Measurements from ENCODE around the gene NME3. TPM values are rescaled to one million over a fixed set of nuclear protein-coding genes. Genes with fewer than 3 reads are reported as not detected.
"Not testable (repeated sequence)": the region's sequence is repeated elsewhere in the genome, so short reads cannot be mapped to it uniquely, and the experiment has no call there.

NME3 gene
- total RNA-seq, 2 experiments from 2014 or later: 23.7 to 43.6 TPM

- CTCF ChIA-PET: no interaction called here
- peak; percentile 85 for DNase-seq
- Mint-ChIP-seq H3K4me1 (peaks cover 10% of the 10 kb centered on the region), H3K27me3 (no peaks in the 10 kb centered on the region), H3K9me3 (ENCODE audit: low read depth) (no peaks in the 10 kb centered on the region), H3K4me3 (no peak overlapping the region), H3K36me3 (ENCODE audit: low read depth) (peaks cover 11% of the 10 kb centered on the region), H3K27ac (peak overlapping the region; percentile 65)
- intact Hi-C loops (cut with DNase I, micrococcal nuclease): loop anchor here in 1 of 2 experiments (1.0 kb wide), 1 partner anchor 117 kb away; no protein-coding TSS in a partner anchor
- POLR2A ChIA-PET: no interaction called here
- ATAC-seq: peak; percentile 96
Observed at GRCh38 chr16:1812732-1813163, 41.4 kb upstream of the NME3 start.

DNA sequence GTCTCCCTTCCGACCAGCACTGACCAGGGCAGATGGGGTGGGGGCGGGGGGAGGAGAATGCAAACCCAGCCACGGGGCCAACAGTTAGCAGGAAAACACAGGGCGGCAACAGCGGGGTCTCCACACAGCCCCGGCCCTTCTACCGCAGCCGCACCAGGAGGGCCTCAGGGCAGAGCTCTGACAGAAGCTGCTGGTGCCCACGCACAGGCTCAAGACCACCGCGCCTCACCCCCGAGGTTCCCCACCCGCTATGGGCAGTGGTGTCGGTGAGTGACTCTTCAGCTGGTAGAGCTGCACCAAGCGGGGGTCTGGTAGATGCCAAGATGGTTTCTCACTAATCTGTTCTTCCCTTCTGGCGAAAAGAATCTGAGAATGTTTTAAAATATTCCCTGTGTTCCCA is 39.2 kb upstream of the NME3 start:
- no peak overlapping the region for H3K4me3 Mint-ChIP-seq
- DNase-seq: no peak
- peaks cover 27% of the 10 kb centered on the region for H3K36me3 Mint-ChIP-seq (ENCODE audit: low read depth)
- no peak overlapping the region for H3K27ac Mint-ChIP-seq
- CTCF ChIA-PET: no interaction called here
- POLR2A ChIA-PET: no interaction called here
- H3K27me3 Mint-ChIP-seq: no peaks in the 10 kb centered on the region
- ATAC-seq: no peak
- H3K9me3 Mint-ChIP-seq (ENCODE audit: low read depth): no peaks in the 10 kb centered on the region
- peaks cover 10% of the 10 kb centered on the region for H3K4me1 Mint-ChIP-seq
- intact Hi-C loops (cut with DNase I, micrococcal nuclease): no loop called here

DNA sequence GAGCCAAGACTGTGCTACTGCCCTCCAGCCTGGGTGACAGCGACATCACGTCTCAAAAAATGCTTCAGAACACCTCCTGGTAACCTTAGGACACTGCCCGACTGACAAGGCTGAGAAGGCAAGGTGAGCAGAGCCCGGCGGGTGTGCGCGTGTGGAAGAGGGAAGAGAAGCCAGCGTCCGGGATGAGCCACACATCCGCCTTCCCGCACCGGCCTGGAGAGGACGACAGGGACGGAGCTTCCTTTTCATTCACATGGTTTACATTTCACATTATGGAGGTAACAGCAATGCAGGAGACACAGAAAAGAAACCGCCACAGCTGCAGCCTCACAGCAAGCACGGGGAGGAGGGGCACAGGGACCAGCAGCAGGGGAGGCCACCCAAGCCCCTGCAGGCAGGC is 38.8 kb upstream of the NME3 start:
- ATAC-seq (no peak), DNase-seq (no peak)
- H3K36me3 Mint-ChIP-seq (ENCODE audit: low read depth): peaks cover 27% of the 10 kb centered on the region
- no peaks in the 10 kb centered on the region for H3K27me3 Mint-ChIP-seq
- ChIA-PET CTCF (no interaction called here), POLR2A (no interaction called here)
- intact Hi-C loops (cut with DNase I, micrococcal nuclease): no loop called here
- H3K27ac Mint-ChIP-seq: no peak overlapping the region
- no peaks in the 10 kb centered on the region for H3K9me3 Mint-ChIP-seq (ENCODE audit: low read depth)
- peaks cover 10% of the 10 kb centered on the region for H3K4me1 Mint-ChIP-seq
- H3K4me3 Mint-ChIP-seq: no peak overlapping the region

- intact Hi-C loops (cut with DNase I, micrococcal nuclease): loop anchor here in 1 of 2 experiments (10.0 kb wide), 1 partner anchor 785 kb away; no protein-coding TSS in a partner anchor
- Mint-ChIP-seq H3K27ac (no peak overlapping the region), H3K36me3 (ENCODE audit: low read depth) (peaks cover 26% of the 10 kb centered on the region), H3K4me1 (peaks cover 10% of the 10 kb centered on the region), H3K27me3 (no peaks in the 10 kb centered on the region), H3K9me3 (ENCODE audit: low read depth) (no peaks in the 10 kb centered on the region), H3K4me3 (no peak overlapping the region)
- ChIA-PET POLR2A (no interaction called here), CTCF (no interaction called here)
- ATAC-seq (no peak), DNase-seq (no peak)
Observed at GRCh38 chr16:1809281-1809801, 38.0 kb upstream of the NME3 start.

DNA sequence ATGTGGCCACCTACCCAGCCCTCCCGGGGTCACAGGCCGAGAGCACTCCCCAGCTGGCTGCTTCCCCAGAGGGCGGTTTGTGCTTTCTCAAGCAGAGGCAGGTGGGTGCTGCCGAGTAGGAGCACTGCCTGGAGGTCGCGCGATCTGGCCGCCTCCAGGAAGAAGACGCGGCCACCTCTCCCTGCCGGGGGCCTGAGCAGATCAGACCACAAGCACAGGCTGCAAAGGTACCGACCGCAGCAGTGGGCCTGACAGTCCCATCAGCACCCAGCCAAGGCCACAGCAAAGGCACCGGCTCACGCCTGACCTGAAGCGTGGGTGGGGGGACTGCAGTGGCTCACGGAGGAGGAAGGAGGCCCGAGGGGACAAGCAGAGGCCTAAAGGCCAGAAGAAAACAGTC is 37.3 kb upstream of the NME3 start:
- Mint-ChIP-seq H3K27me3 (no peaks in the 10 kb centered on the region), H3K27ac (no peak overlapping the region), H3K4me1 (peaks cover 10% of the 10 kb centered on the region), H3K4me3 (no peak overlapping the region), H3K9me3 (ENCODE audit: low read depth) (no peaks in the 10 kb centered on the region), H3K36me3 (ENCODE audit: low read depth) (peaks cover 24% of the 10 kb centered on the region)
- CTCF ChIA-PET: no interaction called here
- DNase-seq (no peak), ATAC-seq (no peak)
- POLR2A ChIA-PET: no interaction called here
- intact Hi-C loops (cut with DNase I, micrococcal nuclease): loop anchor here in 1 of 2 experiments (10.0 kb wide), 1 partner anchor 784 kb away; no protein-coding TSS in a partner anchor

DNA sequence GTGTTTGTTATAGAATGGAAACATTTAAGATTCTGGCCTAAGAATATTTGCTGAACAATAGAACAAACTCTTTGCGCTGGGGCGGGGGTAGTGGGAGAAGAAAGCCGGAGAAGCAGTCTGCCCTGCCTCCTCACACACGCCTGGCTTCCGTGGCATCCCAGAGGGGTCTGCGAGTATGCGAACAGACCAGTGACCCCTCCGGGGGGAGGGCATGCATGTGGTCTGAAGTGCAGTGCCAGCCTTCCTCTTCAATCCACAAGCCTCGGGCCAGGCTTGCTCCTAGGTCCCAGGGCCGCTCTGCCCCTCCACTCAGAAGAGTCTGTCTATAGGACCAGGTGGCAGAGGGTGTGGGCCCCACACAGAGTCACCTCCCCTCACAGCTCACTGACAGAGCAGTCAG is 36.3 kb upstream of the NME3 start:
- intact Hi-C loops (cut with DNase I, micrococcal nuclease): loop anchor here in 1 of 2 experiments (10.0 kb wide), 1 partner anchor 783 kb away; no protein-coding TSS in a partner anchor
- Mint-ChIP-seq H3K27me3 (no peaks in the 10 kb centered on the region), H3K36me3 (ENCODE audit: low read depth) (peaks cover 23% of the 10 kb centered on the region), H3K4me1 (peaks cover 3% of the 10 kb centered on the region), H3K4me3 (no peak overlapping the region), H3K9me3 (ENCODE audit: low read depth) (no peaks in the 10 kb centered on the region), H3K27ac (no peak overlapping the region)
- POLR2A ChIA-PET: no interaction called here
- CTCF ChIA-PET: no interaction called here
- ATAC-seq: no peak
- DNase-seq: no peak

GRCh38 chr16:1800701-1801100 is 29.4 kb upstream of the NME3 start:
- peaks cover 31% of the 10 kb centered on the region for H3K36me3 Mint-ChIP-seq (ENCODE audit: low read depth)
- peaks cover 10% of the 10 kb centered on the region for H3K9me3 Mint-ChIP-seq (ENCODE audit: low read depth)
- H3K27me3 Mint-ChIP-seq: no peaks in the 10 kb centered on the region
- no peak for DNase-seq
- ChIA-PET POLR2A (no interaction called here), CTCF (interaction anchor here (1.1 kb wide), 1 partner anchor 14 kb away, joined by 3 read pairs; no protein-coding TSS in a partner anchor)
- H3K4me3 Mint-ChIP-seq: no peak overlapping the region
- no peak for ATAC-seq
- no peaks in the 10 kb centered on the region for H3K4me1 Mint-ChIP-seq
- intact Hi-C loops (cut with DNase I, micrococcal nuclease): loop anchor here in 1 of 2 experiments (10.0 kb wide), 1 partner anchor 776 kb away; no protein-coding TSS in a partner anchor
- no peak overlapping the region for H3K27ac Mint-ChIP-seq

DNA sequence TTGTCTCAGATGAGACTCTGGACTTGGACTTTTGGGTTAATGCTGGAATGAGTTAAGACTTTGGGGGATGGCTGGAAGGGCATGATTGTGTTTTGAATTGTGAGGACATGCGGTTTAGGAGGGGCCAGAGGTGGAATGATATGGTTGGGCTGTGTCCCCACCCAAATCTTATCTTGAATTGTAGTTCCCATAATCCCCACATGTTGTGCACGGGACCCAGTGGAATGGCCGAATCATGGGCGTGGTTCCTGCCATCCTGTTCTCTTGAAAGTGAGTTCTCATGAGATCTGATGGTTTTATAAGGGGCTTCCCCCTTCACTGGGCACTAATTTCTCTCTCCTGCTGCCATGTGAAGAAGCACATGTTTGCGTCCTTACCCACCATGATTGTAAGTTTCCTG is 27.9 kb upstream of the NME3 start:
- CTCF ChIA-PET; H3K4me1 Mint-ChIP-seq; POLR2A ChIA-PET; intact Hi-C loops (cut with DNase I, micrococcal nuclease); H3K9me3 Mint-ChIP-seq (ENCODE audit: low read depth); H3K4me3 Mint-ChIP-seq; H3K27ac Mint-ChIP-seq; ATAC-seq; H3K27me3 Mint-ChIP-seq; DNase-seq: not testable (repeated sequence)
- peaks cover 24% of the 10 kb centered on the region for H3K36me3 Mint-ChIP-seq (ENCODE audit: low read depth)

DNA sequence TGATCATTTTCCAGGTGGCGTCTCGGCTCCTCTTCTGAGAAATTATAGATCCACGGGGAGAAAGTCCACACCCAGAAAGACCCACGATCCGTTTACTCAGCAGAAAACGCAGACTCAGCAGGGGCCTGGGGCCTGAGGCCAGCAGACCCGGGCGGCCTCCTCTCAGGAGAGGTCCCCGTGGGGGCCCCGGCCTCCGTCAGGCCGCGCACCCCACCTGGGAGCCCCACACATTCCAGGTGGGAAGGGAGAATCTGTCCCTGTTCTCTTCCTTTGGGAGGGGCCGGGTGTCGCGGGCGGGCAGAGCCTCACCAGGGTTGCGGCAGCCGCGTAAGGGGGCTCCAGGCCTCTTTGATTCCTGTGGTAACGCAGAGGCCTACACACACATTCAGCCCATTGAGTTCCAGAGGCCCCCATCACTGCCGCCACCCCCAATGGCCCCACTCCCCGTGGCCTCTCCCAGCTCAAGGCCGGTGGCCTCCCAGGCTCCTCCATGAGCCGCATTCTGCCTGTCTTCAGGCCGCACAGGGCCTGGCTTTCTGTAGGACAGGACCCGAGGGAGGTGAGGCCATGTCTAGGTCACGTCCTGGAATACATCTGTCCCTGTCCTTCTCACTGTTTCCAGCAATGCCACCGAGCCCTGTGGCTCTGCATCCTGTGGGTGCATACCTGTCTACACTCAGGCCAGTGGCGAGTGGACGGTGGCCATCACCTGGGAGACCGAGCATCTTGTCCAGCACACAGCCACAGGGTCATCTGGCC is 23.7 kb upstream of the NME3 start:
- POLR2A ChIA-PET: no interaction called here
- CTCF ChIA-PET: no interaction called here
- no peak for DNase-seq
- intact Hi-C loops (cut with DNase I, micrococcal nuclease): no loop called here
- Mint-ChIP-seq H3K4me1 (no peaks in the 10 kb centered on the region), H3K27me3 (no peaks in the 10 kb centered on the region), H3K36me3 (ENCODE audit: low read depth) (peaks cover 20% of the 10 kb centered on the region), H3K27ac (no peak overlapping the region), H3K4me3 (no peak overlapping the region), H3K9me3 (ENCODE audit: low read depth) (peaks cover 8% of the 10 kb centered on the region)
- ATAC-seq: no peak

DNA sequence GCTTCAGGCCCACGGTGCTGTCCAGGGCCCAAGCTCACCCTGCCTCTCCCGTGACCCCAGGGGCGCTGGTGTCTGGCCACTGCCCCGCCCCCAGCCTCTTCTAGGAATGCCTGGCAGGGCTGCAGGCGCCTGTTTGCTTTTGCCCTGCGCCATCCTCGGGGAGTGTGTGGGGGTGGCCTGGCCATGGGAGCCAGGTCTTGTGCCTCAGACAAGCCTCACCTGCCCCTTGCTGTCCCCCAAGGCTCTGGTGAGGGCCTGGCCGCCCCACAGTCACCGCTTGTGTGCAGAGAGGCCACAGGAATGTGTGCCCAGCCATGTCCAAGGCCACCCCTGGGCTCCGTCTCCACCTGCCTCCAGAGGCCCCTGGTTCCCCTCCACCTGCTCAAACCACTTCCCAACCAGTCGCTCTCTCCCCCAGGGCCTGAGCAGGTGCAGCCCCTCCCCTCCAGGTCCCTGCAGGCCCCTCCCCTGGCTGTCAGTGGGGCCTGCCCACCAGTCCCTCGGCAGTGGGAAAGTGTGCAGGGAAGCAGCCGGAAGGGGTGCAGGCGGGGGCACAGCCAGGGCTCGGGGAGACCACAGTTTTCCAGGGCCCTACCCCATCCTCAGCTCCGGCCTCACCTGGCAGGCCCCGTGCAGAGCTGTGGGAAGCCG is 23.0 kb upstream of the NME3 start:
- Mint-ChIP-seq H3K4me3 (no peak overlapping the region), H3K36me3 (ENCODE audit: low read depth) (peaks cover 12% of the 10 kb centered on the region), H3K4me1 (no peaks in the 10 kb centered on the region), H3K9me3 (ENCODE audit: low read depth) (peaks cover 6% of the 10 kb centered on the region), H3K27me3 (no peaks in the 10 kb centered on the region), H3K27ac (no peak overlapping the region)
- ChIA-PET POLR2A (no interaction called here), CTCF (no interaction called here)
- DNase-seq (no peak), ATAC-seq (no peak)
- intact Hi-C loops (cut with DNase I, micrococcal nuclease): no loop called here

DNA sequence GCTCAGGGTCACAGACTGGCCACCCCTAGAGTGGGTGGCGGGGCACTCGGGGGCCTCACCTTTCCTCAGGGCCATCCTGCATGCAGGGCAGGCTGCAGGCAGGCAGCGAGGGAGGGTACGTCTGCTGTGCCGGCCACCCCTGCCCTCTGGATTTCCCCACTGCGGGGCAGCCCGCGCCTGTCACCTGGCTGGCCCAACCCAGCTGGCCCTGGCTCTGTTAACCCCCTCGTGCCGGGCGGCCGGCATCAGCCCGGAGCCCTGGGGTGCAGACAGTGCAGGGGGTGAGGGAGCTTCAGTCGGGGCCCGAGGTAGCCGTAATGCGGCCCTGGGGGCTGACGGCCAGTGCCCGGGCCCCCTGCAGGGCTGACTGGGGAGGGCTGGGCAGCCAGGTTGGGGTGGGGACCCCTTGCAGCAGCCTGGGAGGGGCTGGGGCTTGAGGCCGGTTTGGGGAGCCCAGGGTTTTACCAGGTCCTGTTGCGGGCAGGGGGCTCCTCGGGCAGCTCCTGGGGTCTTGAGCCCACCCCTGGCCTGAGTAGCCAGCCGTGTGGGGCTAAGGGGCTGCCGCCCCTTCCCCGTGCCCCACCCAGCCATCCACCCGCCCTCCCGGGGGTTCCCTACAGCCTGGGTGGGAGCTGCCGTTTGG is 22.4 kb upstream of the NME3 start, which contains the start of gene IGFALS:
Gene IGFALS, minus strand, starts transcription at position 128 of the 643 bp plus-strand sequence. Its CDS starts 53 bp downstream, at position 75.
- H3K27ac Mint-ChIP-seq: no peak within 1 kb of the TSS
- H3K9me3 Mint-ChIP-seq (ENCODE audit: low read depth): peaks cover 2% of the 10 kb centered on the region
- H3K36me3 Mint-ChIP-seq (ENCODE audit: low read depth): peaks cover 12% of the 10 kb centered on the region
- DNase-seq (no peak), ATAC-seq (no peak)
- ChIA-PET POLR2A (no interaction called here), CTCF (no interaction called here)
- H3K27me3 Mint-ChIP-seq: no peaks in the 10 kb centered on the region
- H3K4me3 Mint-ChIP-seq: no peak within 1 kb of the TSS
- intact Hi-C loops (cut with DNase I, micrococcal nuclease): no loop called here
- no peaks in the 10 kb centered on the region for H3K4me1 Mint-ChIP-seq
